Liver (tissue), 9 donors: ENCODE measurements around the gene ETS2. TPM values are rescaled to one million over a fixed set of nuclear protein-coding genes. Genes with fewer than 3 reads are reported as not detected.

Source experiments
- DNase-seq: peaks from one replicate; pipeline ENCODE4 v3.0.0-alpha.2; 2017; ENCODE audit warnings: low spot score
- H3K27ac ChIP-seq, 2 donors: one replicate each; pipeline ENCODE4 v1.7.0; 2013; ENCODE audit warnings: inconsistent platforms in 2 of 2, low read length in 2 of 2, control low read depth in 1 of 2, low read depth in 1 of 2, mild to moderate bottlenecking in 1 of 2
- H3K27me3 ChIP-seq, 4 donors: one replicate each; pipeline versions ENCODE4 v1.6.1 to v1.7.0; 2013; ENCODE audit warnings: low read length in 3 of 4, inconsistent platforms in 1 of 4, mild to moderate bottlenecking in 1 of 4, moderate library complexity in 1 of 4; ENCODE audit not compliant: control insufficient read depth in 4 of 4, insufficient read depth in 4 of 4
- H3K36me3 ChIP-seq, 4 donors: one replicate each; pipeline versions ENCODE4 v1.6.1 to v1.7.0; 2013; ENCODE audit warnings: low read length in 3 of 4, mild to moderate bottlenecking in 3 of 4, low read depth in 1 of 4, moderate library complexity in 1 of 4; ENCODE audit not compliant: control insufficient read depth in 4 of 4, insufficient read depth in 3 of 4
- H3K4me1 ChIP-seq, 4 donors: one replicate each; pipeline versions ENCODE4 v1.6.1 to v1.7.0; 2013; ENCODE audit warnings: low read length in 3 of 4, mild to moderate bottlenecking in 3 of 4, moderate library complexity in 1 of 4; ENCODE audit not compliant: control insufficient read depth in 4 of 4, insufficient read depth in 4 of 4
- H3K4me3 ChIP-seq, 3 donors: one replicate each; pipeline versions ENCODE4 v1.6.1 to v1.7.0; 2013; ENCODE audit warnings: low read length in 3 of 3, control low read depth in 1 of 3, low read depth in 1 of 3, mild to moderate bottlenecking in 1 of 3
- H3K9ac ChIP-seq, 2 donors: one replicate each; pipeline ENCODE4 v1.7.0; 2013; ENCODE audit warnings: low read length in 2 of 2, mild to moderate bottlenecking in 2 of 2, moderate library complexity in 2 of 2, control low read depth in 1 of 2, low read depth in 1 of 2
- H3K9me3 ChIP-seq, 4 donors: one replicate each; pipeline versions ENCODE4 v1.6.1 to v1.7.0; 2013; ENCODE audit warnings: low read length in 3 of 4; ENCODE audit not compliant: control insufficient read depth in 4 of 4
- ATF3 ChIP-seq: IDR thresholded peaks from 2 replicates; pipeline ENCODE4 v1.6.1; 2016; ENCODE audit warnings: antibody characterized with exemption
- CTCF ChIP-seq: fragments of 150-350 bp; IDR thresholded peaks from 2 replicates; pipeline ENCODE4 v1.5.1; 2017; ENCODE audit warnings: improper control_type of control experiment, low read depth, low read length; ENCODE audit not compliant: missing input control
- EGR1 ChIP-seq, 2 donors: IDR thresholded peaks; 2 replicates each; pipeline ENCODE4 v1.6.1; 2016 to 2018; ENCODE audit warnings: antibody characterized with exemption in 2 of 2, low read depth in 2 of 2
- FOXA1 ChIP-seq: IDR thresholded peaks from 2 replicates; pipeline ENCODE4 v1.6.1; 2016; ENCODE audit warnings: antibody characterized with exemption
- FOXA2 ChIP-seq: IDR thresholded peaks from 2 replicates; pipeline ENCODE4 v1.6.1; 2016; ENCODE audit warnings: antibody characterized with exemption
- GABPA ChIP-seq, 2 donors: IDR thresholded peaks in 1 of 2; conservative IDR thresholded peaks in 1 of 2; 2 replicates each; pipeline ENCODE4 v1.6.1; 2016; ENCODE audit warnings: antibody characterized with exemption in 2 of 2, mild to moderate bottlenecking in 1 of 2, moderate library complexity in 1 of 2
- HNF4A ChIP-seq, 2 donors: conservative IDR thresholded peaks; 2 replicates each; pipeline ENCODE4 v1.6.1; 2016; ENCODE audit warnings: antibody characterized with exemption in 2 of 2, mild to moderate bottlenecking in 2 of 2
- HNF4G ChIP-seq: IDR thresholded peaks from 2 replicates; pipeline ENCODE4 v1.6.1; 2016; ENCODE audit warnings: antibody characterized with exemption
- JUND ChIP-seq, 2 donors: IDR thresholded peaks; 2 replicates each; pipeline ENCODE4 v1.6.1; 2016; ENCODE audit warnings: antibody characterized with exemption in 2 of 2
- MAX ChIP-seq: IDR thresholded peaks from 2 replicates; pipeline ENCODE4 v1.6.1; 2016; ENCODE audit warnings: antibody characterized with exemption
- RAD21 ChIP-seq, 2 donors: IDR thresholded peaks; 2 replicates each; pipeline ENCODE4 v1.6.1; 2016; ENCODE audit warnings: antibody characterized with exemption in 2 of 2, mild to moderate bottlenecking in 2 of 2
- REST ChIP-seq: IDR thresholded peaks from 2 replicates; pipeline ENCODE4 v1.6.1; 2016; ENCODE audit warnings: antibody characterized with exemption, mild to moderate bottlenecking
- RXRA ChIP-seq, 2 donors: IDR thresholded peaks; 2 replicates each; pipeline ENCODE4 v1.6.1; 2017 to 2018; ENCODE audit warnings: antibody characterized with exemption in 2 of 2, mild to moderate bottlenecking in 1 of 2
- SP1 ChIP-seq: IDR thresholded peaks from 2 replicates; pipeline ENCODE4 v1.6.1; 2018; ENCODE audit warnings: antibody characterized with exemption, mild to moderate bottlenecking
- TAF1 ChIP-seq: conservative IDR thresholded peaks from 2 replicates; pipeline ENCODE4 v1.6.1; 2016; ENCODE audit warnings: antibody characterized with exemption, mild to moderate bottlenecking
- YY1 ChIP-seq: IDR thresholded peaks from 2 replicates; pipeline ENCODE4 v1.6.1; 2016; ENCODE audit warnings: antibody characterized with exemption, mild to moderate bottlenecking
- ZBTB33 ChIP-seq: IDR thresholded peaks from 2 replicates; pipeline ENCODE4 v1.6.1; 2016; ENCODE audit warnings: antibody characterized with exemption
- WGBS: extraction: QIAGEN DNeasy Blood & Tissue Kit; methylation state at CpG from one replicate; pipeline ENCODE4 v1.1.7; 2013; 5-methylcytosine and 5-hydroxymethylcytosine counted together
- polyA plus RNA-seq, 2 donors: library from polyadenylated mRNA; stranded (reverse) in 1 of 2; unstranded in 1 of 2; fragments of 200-250 nt in 1 of 2; fragments of >200 nt in 1 of 2; fragmentation: Nextera tagmentation in 1 of 2; extraction: Ambion mirVana in 1 of 2; gene quantifications; one replicate each; pipeline versions ENCODE4 v1.2.1 to v1.2.3, GENCODE V29; 2013 to 2015
- total RNA-seq, 2 donors: library from RNA; depleted of rRNA; stranded (reverse); fragments of >200 nt; gene quantifications; one replicate each; pipeline ENCODE4 v1.2.3, GENCODE V29; 2014
- donor health status: healthy.
- donor health status: healthy.
- donor health status: healthy.
- donor health status: healthy.
- donor health status: healthy.

Gene ETS2
- total and polyA plus RNA-seq, 4 donors = 20.2 to 90.7 (median 41.8) TPM

- Histone ChIP-seq H3K36me3 (no peaks in the 10 kb centered on the region), H3K9ac (no peak overlapping the region), H3K4me3 (no peak overlapping the region), H3K27me3 (no peaks in the 10 kb centered on the region), H3K9me3 (no peaks in the 10 kb centered on the region), H3K27ac (no peak overlapping the region), H3K4me1 (peaks cover 2 to 12% (median 4%) of the 10 kb centered on the region in 4 donors)
- no peak for DNase-seq
- TF ChIP-seq ZBTB33 (no peak), RAD21 (IDR thresholded peaks at IDR 0.05) (no peak), JUND (IDR thresholded peaks at IDR 0.05) (no peak), SP1 (no peak), EGR1 (IDR thresholded peaks at IDR 0.05; ENCODE audit: low read depth in 2 of 2) (no peak), FOXA2 (no peak), FOXA1 (no peak), HNF4G (no peak), YY1 (no peak), ATF3 (no peak)
- WGBS = 95% methylated on average over 5 of the region's 5 CpGs
Measured at GRCh38 chr21:38792676-38793459, 12.9 kb upstream of the ETS2 start.

GRCh38 chr21:38793926-38794713, 11.6 kb upstream of the ETS2 start:
- Histone ChIP-seq H3K27ac (peak overlapping the region; percentile 38 to 81), H3K9me3 (no peaks in the 10 kb centered on the region), H3K4me1 (peaks cover 2 to 12% (median 4%) of the 10 kb centered on the region in 4 donors), H3K27me3 (no peaks in the 10 kb centered on the region), H3K4me3 (no peak overlapping the region), H3K9ac (no peak overlapping the region), H3K36me3 (no peaks in the 10 kb centered on the region)
- DNase-seq = no peak
- WGBS = 76% methylated on average over 16 of the region's 16 CpGs
- peak; percentile 72 for TF ChIP-seq FOXA2
- TF ChIP-seq RAD21 (IDR thresholded peaks at IDR 0.05) = no peak
- TF ChIP-seq CTCF = no peak
- TF ChIP-seq REST = no peak
- peak in 1 of 2 donors; percentile 64 for TF ChIP-seq HNF4A (conservative IDR thresholded peaks at IDR 0.05)
- TF ChIP-seq SP1 = peak; percentile 33
- no peak for TF ChIP-seq EGR1 (IDR thresholded peaks at IDR 0.05; ENCODE audit: low read depth in 2 of 2)
- peak; percentile 47 for TF ChIP-seq YY1
- TF ChIP-seq HNF4G = no peak
- peak in 1 of 2 donors; percentile 75 for TF ChIP-seq JUND (IDR thresholded peaks at IDR 0.05)
- TF ChIP-seq FOXA1 = no peak
- no peak for TF ChIP-seq ATF3
- peak; percentile 34 for TF ChIP-seq ZBTB33
- no peak for TF ChIP-seq GABPA (IDR thresholded peaks at IDR 0.05 in 1 of 2, conservative IDR thresholded peaks at IDR 0.05 in 1 of 2)
- TF ChIP-seq MAX = no peak
- TF ChIP-seq TAF1 = no peak
- peak; percentile 50 to 88 for TF ChIP-seq RXRA (IDR thresholded peaks at IDR 0.05)
